Measurements from ENCODE around the gene PDE4D.

The PDE4D gene

GRCh38 chr5:59169768-59170150 lies 723.8 kb downstream of the PDE4D start:
- no peak overlapping the region for H3K4me3 ChIP-seq
- TF ChIP-seq, protein P1, sequence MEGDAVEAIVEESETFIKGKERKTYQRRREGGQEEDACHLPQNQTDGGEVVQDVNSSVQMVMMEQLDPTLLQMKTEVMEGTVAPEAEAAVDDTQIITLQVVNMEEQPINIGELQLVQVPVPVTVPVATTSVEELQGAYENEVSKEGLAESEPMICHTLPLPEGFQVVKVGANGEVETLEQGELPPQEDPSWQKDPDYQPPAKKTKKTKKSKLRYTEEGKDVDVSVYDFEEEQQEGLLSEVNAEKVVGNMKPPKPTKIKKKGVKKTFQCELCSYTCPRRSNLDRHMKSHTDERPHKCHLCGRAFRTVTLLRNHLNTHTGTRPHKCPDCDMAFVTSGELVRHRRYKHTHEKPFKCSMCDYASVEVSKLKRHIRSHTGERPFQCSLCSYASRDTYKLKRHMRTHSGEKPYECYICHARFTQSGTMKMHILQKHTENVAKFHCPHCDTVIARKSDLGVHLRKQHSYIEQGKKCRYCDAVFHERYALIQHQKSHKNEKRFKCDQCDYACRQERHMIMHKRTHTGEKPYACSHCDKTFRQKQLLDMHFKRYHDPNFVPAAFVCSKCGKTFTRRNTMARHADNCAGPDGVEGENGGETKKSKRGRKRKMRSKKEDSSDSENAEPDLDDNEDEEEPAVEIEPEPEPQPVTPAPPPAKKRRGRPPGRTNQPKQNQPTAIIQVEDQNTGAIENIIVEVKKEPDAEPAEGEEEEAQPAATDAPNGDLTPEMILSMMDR (IDR thresholded peaks at IDR 0.05): no peak
- DNase-seq (ENCODE audit: low spot score): no peak
- no peak overlapping the region for H3K27ac ChIP-seq

- TF ChIP-seq, protein P1 (IDR thresholded peaks at IDR 0.05): no peak
- Histone ChIP-seq H3K4me3 (no peak overlapping the region), H3K27ac (no peak overlapping the region)
- DNase-seq (ENCODE audit: low spot score): no peak
These were observed 724.3 kb downstream of the PDE4D start for GRCh38 chr5:59169081-59169767.

DNA sequence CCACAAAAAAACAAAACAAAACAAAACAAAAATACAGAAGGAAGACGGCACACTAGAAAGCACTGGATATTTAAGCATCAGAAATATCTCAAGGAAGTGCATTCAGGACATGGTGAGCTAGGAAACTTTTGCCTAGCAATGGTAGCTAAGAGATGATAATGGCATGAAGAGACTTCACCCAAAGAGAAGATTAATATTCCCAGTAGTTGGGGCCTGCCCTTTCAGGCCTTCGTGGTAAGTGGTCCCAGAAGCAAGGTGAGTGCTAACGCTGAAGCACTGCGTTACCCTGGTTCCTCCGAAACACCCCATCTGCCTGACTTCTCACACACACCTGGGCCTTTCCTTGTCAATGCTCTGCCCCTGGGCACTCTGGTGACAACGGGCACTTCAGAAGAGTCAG lies 725.5 kb downstream of the PDE4D start:
- Histone ChIP-seq H3K27ac (no peak overlapping the region), H3K4me3 (no peak overlapping the region)
- TF ChIP-seq, protein P1 (IDR thresholded peaks at IDR 0.05): no peak
- DNase-seq (ENCODE audit: low spot score): no peak

- TF ChIP-seq, protein P1 (IDR thresholded peaks at IDR 0.05): no peak
- DNase-seq (ENCODE audit: low spot score): no peak
- Histone ChIP-seq H3K27ac (no peak overlapping the region), H3K4me3 (no peak overlapping the region)
These were observed 729.3 kb downstream of the PDE4D start for GRCh38 chr5:59164041-59164830.

DNA sequence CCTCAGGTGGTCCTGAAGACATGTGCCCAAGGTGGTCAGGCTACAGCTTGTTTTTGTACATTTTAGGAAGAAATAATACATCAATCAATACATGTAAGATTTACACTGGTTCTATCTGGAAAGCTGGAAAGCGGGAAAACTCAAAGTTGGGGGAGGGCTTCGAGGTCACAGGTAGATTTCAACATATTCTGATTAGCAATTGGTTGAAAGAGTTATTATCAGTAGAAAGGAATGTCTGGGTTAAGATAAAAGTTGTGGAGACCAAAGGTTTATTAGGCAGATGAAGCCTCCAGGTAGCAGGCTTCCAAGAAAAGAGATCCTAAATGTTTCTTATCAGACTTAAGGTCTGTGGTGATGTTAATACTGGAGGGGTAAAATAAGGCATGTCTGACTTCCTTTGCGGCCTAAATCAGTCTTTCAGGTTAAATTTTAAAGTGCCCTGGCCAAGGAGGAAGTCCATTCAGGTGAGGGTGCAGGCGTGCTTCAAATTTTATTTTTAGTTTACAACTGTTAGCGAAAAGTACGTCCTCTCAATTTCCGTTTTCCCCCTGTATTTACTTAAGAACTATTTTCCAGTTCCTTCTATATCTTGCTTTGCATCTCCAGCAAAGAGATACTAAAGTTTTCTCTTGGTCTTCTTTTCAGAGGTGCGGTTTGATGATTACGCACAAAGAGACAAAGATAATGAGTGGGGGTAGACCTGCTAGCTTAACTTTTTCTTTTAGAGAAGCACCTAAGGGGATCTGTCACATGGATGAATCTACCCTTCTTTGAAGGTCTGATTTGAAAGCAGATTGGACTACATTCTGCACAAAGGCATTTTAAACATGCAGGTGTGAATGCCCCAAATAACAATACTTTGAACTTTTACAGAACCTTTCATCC lies 732.1 kb downstream of the PDE4D start:
- DNase-seq (ENCODE audit: low spot score): no peak
- TF ChIP-seq, protein P1 (IDR thresholded peaks at IDR 0.05): no peak
- H3K4me3 ChIP-seq: no peak overlapping the region
- H3K27ac ChIP-seq: no peak overlapping the region

- H3K27ac ChIP-seq: peak overlapping the region; percentile 18 to 54
- H3K4me3 ChIP-seq: no peak overlapping the region
- no peak for DNase-seq (ENCODE audit: low spot score)
- TF ChIP-seq, protein P1 (IDR thresholded peaks at IDR 0.05): no peak
These were observed 734.7 kb downstream of the PDE4D start for GRCh38 chr5:59158637-59159391.
